ENCODE results near the gene RCVRN. TPM values are rescaled to one million over a fixed set of nuclear protein-coding genes. Genes with fewer than 3 reads are reported as not detected.

RCVRN gene
- not detected in 2 replicates for total RNA-seq (2021)
- long read RNA-seq: 0 reads

DNA sequence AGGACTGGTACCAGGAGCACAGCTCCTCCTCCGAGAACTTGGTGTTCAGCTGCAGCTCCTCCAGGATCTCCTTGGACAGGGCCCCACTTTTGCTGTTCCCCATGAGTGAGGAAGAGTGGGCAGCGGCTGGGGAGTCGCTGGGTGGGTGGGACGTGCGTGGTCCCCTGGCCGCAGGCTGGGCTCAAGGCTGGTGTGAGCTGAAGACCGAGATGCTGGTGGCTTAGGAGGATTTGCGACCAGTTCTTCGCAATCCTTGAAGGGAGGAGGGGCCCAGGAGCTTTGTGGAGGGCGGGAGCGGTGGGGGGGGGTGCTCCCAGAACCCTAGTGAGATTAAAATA, at the start of gene RCVRN:
Gene RCVRN (minus strand): TSS at position 194 of the 338 bp plus-strand sequence. CDS start 91 bp downstream, at position 103.
- Mint-ChIP-seq H3K36me3 (ENCODE audit: insufficient read depth in 1 of 3, low read depth in 3 of 3) (no peaks in the 10 kb centered on the region; a peak in 1 of 7 replicates), H3K27ac (no peak within 1 kb of the TSS), H3K9me3 (peaks cover 0 to 2% of the 10 kb centered on the region in 2 experiments; a peak in 2 of 5 replicates), H3K4me3 (no peak within 1 kb of the TSS), H3K4me1 (peaks cover 14 to 43% of the 10 kb centered on the region in 2 experiments), H3K27me3 (ENCODE audit: low read depth) (peaks cover 8% of the 10 kb centered on the region; the same call in 1 of the 2 replicates)
- H3K27me3 ChIP-seq (ENCODE audit: insufficient read depth, low read length): no peaks in the 10 kb centered on the region; the same call in 1 of the 2 replicates
- no peak within 1 kb of the TSS for H2BK12ac ChIP-seq (ENCODE audit: insufficient read length, low read depth, low read length)
- no peaks in the 10 kb centered on the region for H3K23me2 ChIP-seq (ENCODE audit: insufficient read length, low read depth, low read length, poor library complexity, severe bottlenecking)
- H4K91ac ChIP-seq (ENCODE audit: insufficient read length, low read depth, low read length): no peak within 1 kb of the TSS
- H2BK5ac ChIP-seq (ENCODE audit: insufficient read length, low read length): no peak within 1 kb of the TSS
- no peak within 1 kb of the TSS for H2AK5ac ChIP-seq (ENCODE audit: insufficient read length, low read length)
- no peak within 1 kb of the TSS for H3K23ac ChIP-seq (ENCODE audit: insufficient read length, low read depth, low read length)
- no peak within 1 kb of the TSS for H2BK20ac ChIP-seq (ENCODE audit: low read depth, low read length, poor library complexity, severe bottlenecking)
- WGBS (ENCODE audit: extremely low coverage, insufficient read length, low lambda C conversion rate): no CpG with 5 or more reads among the region's 11 CpGs
- TF ChIP-seq, protein P1, sequence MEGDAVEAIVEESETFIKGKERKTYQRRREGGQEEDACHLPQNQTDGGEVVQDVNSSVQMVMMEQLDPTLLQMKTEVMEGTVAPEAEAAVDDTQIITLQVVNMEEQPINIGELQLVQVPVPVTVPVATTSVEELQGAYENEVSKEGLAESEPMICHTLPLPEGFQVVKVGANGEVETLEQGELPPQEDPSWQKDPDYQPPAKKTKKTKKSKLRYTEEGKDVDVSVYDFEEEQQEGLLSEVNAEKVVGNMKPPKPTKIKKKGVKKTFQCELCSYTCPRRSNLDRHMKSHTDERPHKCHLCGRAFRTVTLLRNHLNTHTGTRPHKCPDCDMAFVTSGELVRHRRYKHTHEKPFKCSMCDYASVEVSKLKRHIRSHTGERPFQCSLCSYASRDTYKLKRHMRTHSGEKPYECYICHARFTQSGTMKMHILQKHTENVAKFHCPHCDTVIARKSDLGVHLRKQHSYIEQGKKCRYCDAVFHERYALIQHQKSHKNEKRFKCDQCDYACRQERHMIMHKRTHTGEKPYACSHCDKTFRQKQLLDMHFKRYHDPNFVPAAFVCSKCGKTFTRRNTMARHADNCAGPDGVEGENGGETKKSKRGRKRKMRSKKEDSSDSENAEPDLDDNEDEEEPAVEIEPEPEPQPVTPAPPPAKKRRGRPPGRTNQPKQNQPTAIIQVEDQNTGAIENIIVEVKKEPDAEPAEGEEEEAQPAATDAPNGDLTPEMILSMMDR (conservative IDR thresholded peaks at IDR 0.05): no peak
- no peak within 1 kb of the TSS for H2AFZ ChIP-seq (ENCODE audit: low read length)
- H3K56ac ChIP-seq (ENCODE audit: insufficient read length, low read depth, low read length): no peak within 1 kb of the TSS
- no peak within 1 kb of the TSS for H3K27ac ChIP-seq (ENCODE audit: insufficient read length, low read depth, low read length)
- H4K20me1 ChIP-seq (ENCODE audit: control insufficient read depth, insufficient read depth, insufficient read length): no peaks in the 10 kb centered on the region
- no peak within 1 kb of the TSS for H3T11ph ChIP-seq (ENCODE audit: low read length)
- H4K8ac ChIP-seq (replicated peaks; ENCODE audit: insufficient read length, low read depth, low read length): no peak within 1 kb of the TSS
- no peak within 1 kb of the TSS for H3K4ac ChIP-seq (ENCODE audit: low read depth, low read length)
- no peaks in the 10 kb centered on the region for H3K79me1 ChIP-seq (ENCODE audit: insufficient read depth, low read depth, low read length, poor library complexity, severe bottlenecking)
- no peak for DNase-seq
- no peak within 1 kb of the TSS for H3K4me2 ChIP-seq (ENCODE audit: insufficient read depth, insufficient read length, low read length)
- H3K14ac ChIP-seq (ENCODE audit: insufficient read depth, low read length): no peak within 1 kb of the TSS
- no peak within 1 kb of the TSS for H2BK120ac ChIP-seq (ENCODE audit: low read depth, low read length, poor library complexity, severe bottlenecking)
- H3K18ac ChIP-seq (ENCODE audit: insufficient read length, low read depth, low read length): no peak within 1 kb of the TSS
- no peaks in the 10 kb centered on the region; the same call in 1 of the 2 replicates for H3K4me1 ChIP-seq (ENCODE audit: insufficient read depth, low read length)
- H4K5ac ChIP-seq (ENCODE audit: insufficient read length, low read depth, low read length): no peak within 1 kb of the TSS
- H2BK15ac ChIP-seq (ENCODE audit: low read depth, low read length): no peak within 1 kb of the TSS
- H3K9ac ChIP-seq (ENCODE audit: extremely low read depth, insufficient read length, low read length): no peak within 1 kb of the TSS
- no peaks in the 10 kb centered on the region for H3K9me3 ChIP-seq (ENCODE audit: control insufficient read depth, low read depth, low read length)
- no peaks in the 10 kb centered on the region for H3K79me2 ChIP-seq (ENCODE audit: insufficient read depth, low read length)

Data from H9 (cell line).